Measurements from ENCODE around the gene RASGRP4.

DNA sequence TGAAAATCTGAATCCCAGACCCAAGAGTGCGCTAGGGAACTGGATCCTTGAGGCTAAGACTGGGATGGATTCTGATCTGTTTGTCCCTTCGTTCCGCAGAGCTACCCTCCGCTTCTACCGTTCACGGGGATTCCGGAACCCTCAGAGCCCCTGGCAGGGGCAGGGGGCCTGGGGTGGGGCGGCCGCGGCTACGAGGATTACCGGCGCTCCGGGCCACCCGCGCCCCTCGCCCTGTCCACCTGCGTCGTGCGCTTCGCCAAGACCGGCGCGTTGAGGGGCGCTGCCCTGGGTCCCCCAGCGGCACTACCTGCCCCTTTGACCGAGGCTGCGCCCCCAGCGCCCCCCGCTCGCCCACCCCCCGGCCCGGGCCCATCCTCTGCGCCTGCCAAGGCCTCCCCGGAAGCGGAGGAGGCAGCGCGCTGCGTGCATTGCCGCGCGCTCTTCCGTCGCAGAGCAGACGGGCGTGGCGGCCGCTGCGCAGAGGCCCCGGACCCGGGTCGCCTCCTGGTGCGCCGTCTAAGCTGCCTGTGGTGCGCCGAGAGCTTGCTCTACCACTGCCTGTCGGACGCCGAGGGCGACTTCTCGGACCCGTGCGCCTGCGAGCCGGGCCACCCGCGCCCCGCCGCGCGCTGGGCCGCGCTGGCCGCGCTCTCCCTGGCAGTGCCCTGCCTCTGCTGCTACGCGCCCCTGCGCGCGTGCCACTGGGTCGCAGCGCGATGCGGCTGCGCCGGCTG is 30.5 kb downstream of the RASGRP4 start:
- no peak for TF ChIP-seq CTCF (conservative IDR thresholded peaks at IDR 0.05; ENCODE audit: low read depth, low read length)
- no peak for TF ChIP-seq EZH2phosphoT487 (IDR thresholded peaks at IDR 0.05; ENCODE audit: borderline replicate concordance, low read length)
- TF ChIP-seq EZH2 (IDR thresholded peaks at IDR 0.05; ENCODE audit: low read length, unreplicated experiment) = no peak

Data from PC-3 (cell line).